Astrocyte of the cerebellum (primary cell): Measurements from ENCODE around the gene PPM1H.

Experiments used
- DNase-seq: peaks from one replicate; pipeline ENCODE4 v3.0.0-alpha.2; 2011; ENCODE audit warnings: low read depth
- H3K4me3 ChIP-seq: 2 replicates; pipeline ENCODE4 v1.5.1; 2011; ENCODE audit warnings: mild to moderate bottlenecking, low read depth, low read length, moderate library complexity
- CTCF ChIP-seq: IDR thresholded peaks from 2 replicates; pipeline ENCODE4 v1.5.1; 2012; ENCODE audit warnings: low read length, low read depth, moderate library complexity, mild to moderate bottlenecking; ENCODE audit errors: missing control alignments
- in situ Hi-C: cut with HindIII; loops from 2 replicates; pipeline ENCODE4 v1.10.0; 2017; ENCODE audit warnings: low sequenced_read_pairs

PPM1H gene

DNA sequence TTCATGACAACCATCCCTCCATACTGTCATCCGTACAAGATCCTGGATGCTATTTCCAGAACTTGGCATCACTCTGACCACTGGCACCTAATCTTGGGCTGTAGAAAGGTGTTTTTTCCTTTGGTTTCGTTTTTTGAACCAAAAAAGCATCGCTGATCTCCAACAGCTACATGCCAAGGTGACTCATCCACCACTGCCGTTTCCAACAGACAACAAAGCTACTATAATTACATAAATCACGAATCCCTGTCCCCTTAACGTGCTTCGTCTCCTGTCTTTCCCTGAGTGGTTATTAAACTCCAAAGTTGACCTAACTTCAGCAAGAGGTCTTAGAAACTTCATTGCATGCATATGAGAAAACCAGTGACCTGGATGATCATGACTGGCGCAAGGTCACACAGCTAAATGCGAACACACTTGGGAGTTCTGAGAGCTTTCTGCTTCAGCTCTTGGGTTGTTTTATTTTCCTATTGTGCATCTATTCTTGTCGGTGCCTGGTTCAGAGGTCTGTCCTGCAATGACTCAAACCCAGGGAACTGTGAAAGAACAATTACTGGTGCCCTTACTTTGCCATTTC is 99.9 kb downstream of the PPM1H start:
- peak; percentile 60 for DNase-seq
- in situ Hi-C loops = no loop called here
- TF ChIP-seq CTCF = no peak
- no peak overlapping the region for H3K4me3 ChIP-seq

GRCh38 chr12:62834406-62834805 is 100.5 kb downstream of the PPM1H start:
- in situ Hi-C loops = no loop called here
- no peak overlapping the region for H3K4me3 ChIP-seq
- no peak for TF ChIP-seq CTCF
- DNase-seq = no peak

GRCh38 chr12:62833634-62834033 is 101.3 kb downstream of the PPM1H start:
- no peak for DNase-seq
- no peak for TF ChIP-seq CTCF
- in situ Hi-C loops = no loop called here
- H3K4me3 ChIP-seq = no peak overlapping the region

- in situ Hi-C loops = no loop called here
- no peak overlapping the region for H3K4me3 ChIP-seq
- no peak for DNase-seq
- TF ChIP-seq CTCF = no peak
These were observed 102.4 kb downstream of the PPM1H start for GRCh38 chr12:62832558-62832957.

- H3K4me3 ChIP-seq = no peak overlapping the region
- no peak for TF ChIP-seq CTCF
- in situ Hi-C loops = no loop called here
- no peak for DNase-seq
These were observed 102.9 kb downstream of the PPM1H start for GRCh38 chr12:62832027-62832426.

- no peak overlapping the region for H3K4me3 ChIP-seq
- in situ Hi-C loops = no loop called here
- DNase-seq = no peak
- no peak for TF ChIP-seq CTCF
These were observed 107.1 kb downstream of the PPM1H start for GRCh38 chr12:62827855-62828254.

DNA sequence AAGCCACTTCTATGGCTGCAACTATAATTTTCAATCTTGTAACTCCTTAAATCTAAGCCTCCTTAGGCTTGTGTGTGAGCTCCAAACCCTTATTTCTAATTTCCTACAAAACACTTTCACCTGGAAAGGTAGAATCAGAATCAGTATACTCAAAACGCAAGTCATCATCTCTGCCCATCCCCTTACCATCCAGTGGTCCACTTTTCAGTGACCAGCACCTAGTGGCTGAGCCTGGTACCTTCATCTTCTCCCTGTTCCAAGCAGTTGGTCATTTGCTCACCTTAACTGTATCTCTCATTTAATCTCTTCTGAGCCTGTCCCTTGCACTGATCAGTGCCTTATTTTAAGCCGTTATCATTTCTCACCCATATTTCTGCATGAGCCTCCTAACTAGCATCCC is 107.9 kb downstream of the PPM1H start:
- no peak for DNase-seq
- in situ Hi-C loops = no loop called here
- TF ChIP-seq CTCF = peak; percentile 6
- no peak overlapping the region for H3K4me3 ChIP-seq
